Measurements from ENCODE around the gene ZNF100.
A peak's percentile ranks its signal among the peaks of the same experiment; 100 is the strongest.
"Not testable (repeated sequence)": the region's sequence is repeated elsewhere in the genome, so short reads cannot be mapped to it uniquely, and the experiment has no call there.

ZNF100 gene

DNA sequence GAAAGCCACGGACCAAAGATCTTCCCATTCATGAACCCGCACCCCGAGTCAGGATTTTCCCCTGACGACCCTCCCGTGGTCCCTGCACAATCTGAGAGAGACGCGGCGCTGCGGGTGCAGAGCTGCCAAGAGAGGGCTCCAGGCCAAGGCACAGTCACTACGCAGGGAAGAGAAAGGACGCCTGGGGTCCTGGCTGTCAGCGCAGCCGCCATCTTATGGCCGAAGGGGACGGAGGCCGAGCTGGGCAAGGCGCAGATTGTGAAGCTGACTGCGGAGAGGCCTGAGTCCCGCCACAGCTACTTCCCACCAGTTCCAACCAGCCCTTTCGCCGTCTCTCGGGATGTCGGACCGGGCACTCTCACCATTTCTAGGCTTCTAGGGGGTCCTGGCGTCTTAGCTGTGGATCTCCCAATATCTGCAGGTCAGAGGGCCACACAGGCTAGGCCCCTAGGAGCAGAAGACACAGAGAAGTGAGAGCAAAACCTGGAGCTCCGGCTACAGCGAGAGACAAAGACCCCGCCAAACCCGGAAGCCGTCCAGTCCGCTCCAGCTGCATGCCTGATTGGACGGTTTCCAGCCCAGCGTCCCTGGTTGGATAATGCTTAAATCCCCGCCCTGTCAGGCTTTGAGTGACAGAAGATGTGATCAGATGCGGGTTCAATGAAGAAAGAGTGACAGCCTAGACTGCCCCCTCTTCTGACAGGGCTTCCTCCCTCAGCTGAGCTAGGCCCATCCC is at the start of gene ZNF100:
Gene ZNF100, minus strand, starts transcription at position 515 of the 736 bp plus-strand sequence. Its CDS starts 150 bp downstream, at position 365.
- peak; percentile 72 to 75 for DNase-seq (ENCODE audit: low read depth in 2 of 2)

DNA sequence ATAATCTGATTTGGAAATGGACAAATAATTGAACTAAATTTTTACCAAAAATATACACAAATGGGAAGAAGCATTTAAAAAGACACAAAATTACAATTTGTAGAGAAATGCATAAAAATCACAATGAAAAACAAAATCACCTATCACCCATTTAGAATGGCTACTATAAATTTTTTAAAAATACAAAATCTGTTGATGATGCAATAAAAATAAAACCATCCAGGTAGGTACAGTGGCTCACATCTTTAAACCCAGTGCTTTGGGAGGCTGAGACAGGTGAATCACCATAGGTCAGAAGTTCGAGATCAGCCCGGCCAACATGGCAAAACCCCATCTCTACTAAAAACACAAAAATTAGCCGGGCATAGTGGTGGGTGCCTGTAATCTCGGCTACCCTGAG is 45.1 kb upstream of the ZNF100 start:
- DNase-seq (ENCODE audit: low read depth in 2 of 2) = no peak

DNA sequence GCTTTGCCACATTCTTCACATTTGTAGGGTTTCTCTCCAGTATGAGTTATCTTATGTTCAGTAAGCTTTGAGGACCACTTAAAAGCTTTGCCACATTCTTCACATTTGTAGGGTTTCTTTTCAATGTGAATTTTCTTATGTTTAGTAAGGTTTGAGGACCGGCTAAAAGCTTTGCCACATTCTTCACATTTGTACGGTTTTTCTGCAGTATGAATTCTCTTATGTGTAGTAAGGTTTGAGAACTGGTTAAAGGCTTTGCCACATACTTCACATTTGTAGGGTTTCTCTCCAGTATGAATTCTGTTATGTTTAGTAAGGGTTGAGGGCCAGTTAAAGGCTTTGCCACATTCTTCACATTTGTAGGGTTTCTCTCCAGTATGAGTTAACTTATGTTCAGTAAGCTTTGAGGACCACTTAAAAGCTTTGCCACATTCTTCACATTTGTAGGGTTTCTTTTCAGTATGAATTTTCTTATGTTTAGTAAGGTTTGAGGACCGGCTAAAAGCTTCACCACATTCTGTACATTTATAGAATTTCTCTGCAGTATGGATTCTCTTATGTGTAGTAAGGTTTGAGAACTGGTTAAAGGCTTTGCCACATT is 41.1 kb upstream of the ZNF100 start:
- not testable (repeated sequence) for DNase-seq (ENCODE audit: low read depth in 2 of 2)

DNA sequence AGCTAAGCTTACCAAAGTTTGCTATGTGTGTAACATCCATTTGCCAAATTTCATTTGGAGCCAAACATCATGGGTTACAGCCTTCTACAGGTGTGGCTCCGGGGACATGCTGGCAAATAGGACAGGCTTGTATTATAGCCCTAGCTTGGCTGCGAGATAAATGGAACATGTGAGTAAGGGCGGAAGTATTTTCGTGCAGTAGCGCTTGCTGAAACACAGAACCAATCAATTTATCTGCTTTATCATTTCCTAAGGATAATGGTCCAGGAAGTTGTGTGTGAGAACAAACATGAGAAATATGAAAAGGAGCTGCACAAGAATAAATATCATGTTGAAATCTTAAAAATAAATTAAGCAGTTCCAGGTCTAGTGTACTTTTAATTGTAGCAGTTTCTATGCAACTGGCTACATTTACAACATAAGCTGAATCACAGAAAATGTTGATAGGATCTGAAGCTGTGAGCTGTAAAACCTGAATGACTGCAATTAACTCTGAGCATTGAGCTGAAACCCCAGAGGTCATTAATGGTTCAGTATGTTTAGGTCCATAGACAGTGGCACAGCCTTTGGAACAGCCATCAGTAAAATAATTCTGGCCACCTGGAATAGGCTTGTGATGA is 22.2 kb upstream of the ZNF100 start:
- DNase-seq (ENCODE audit: low read depth in 2 of 2) = no peak

DNA sequence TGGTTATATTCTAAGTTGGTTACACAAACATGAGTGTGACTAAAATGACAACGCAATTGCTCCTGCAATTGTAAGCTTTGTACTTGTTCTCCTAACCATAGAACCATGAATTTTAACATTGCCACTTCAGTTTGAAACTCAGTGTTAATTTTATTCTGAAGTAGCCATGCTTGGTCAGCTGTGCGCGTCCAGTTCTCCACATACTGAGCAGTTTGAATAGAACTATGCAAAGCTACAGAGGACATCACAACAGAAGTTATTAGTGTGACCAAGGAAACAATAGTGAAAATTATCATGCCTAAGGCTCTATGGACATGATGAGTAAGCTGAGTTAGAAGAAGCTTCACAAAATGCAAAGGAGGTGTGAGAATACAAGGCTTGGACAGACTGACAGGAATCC is 19.6 kb upstream of the ZNF100 start:
- no peak for DNase-seq (ENCODE audit: low read depth in 2 of 2)

DNA sequence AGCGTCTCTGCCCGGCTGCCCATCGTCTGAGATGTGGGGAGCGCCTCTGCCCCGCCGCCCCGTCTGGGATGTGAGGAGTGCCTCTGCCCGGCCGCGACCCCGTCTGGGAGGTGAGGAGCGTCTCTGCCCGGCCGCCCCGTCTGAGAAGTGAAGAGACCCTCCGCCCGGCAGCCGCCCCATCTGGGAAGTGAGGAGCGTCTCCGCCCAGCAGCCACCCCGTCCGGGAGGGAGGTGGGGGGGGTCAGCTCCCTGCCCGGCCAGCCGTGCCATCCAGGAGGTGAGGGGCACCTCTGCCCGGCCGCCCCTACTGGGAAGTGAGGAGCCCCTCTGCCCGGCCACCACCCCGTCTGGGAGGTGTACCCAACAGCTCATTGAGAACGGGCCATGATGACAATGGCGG is 8.4 kb upstream of the ZNF100 start:
- DNase-seq (ENCODE audit: low read depth in 2 of 2) = not testable (repeated sequence)

DNA sequence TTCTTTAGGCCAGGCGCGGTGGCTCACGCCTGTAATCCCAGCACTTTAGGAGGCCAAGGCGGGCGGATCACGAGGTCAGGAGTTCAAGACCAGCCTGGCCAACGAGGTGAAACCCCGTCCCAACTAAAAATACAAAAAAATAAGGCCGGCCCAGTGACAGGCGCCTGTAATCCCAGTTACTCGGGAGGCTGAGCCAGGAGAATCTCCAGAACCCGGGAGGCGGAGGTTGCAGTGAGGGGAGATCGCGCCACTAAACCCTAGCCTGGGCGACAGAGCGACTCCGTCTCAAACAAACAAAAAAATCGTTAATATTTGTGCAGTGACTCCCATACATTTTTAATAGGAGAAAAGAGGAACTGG is 694 bp downstream of the ZNF100 start:
- not testable (repeated sequence) for DNase-seq (ENCODE audit: low read depth in 2 of 2)

DNA sequence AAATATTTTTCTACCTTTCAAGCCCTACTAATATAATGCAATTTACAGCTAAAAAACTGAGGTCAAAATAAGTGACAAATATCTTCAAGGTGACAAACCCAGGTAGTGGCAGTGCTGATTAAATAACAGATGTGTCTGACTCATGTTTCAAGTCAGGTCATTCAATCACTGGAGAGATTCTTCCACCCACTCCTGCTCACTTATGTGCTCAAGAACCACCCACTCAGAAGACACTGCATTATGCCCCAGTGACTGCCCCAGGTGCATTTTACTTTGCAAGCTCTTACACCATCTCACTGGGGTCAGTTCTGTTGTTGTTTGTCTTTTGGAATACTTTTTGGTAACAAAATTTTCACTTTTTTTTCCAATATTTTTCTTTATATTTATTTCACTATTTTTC is 2.2 kb downstream of the ZNF100 start:
- DNase-seq (ENCODE audit: low read depth in 2 of 2) = no peak

DNA sequence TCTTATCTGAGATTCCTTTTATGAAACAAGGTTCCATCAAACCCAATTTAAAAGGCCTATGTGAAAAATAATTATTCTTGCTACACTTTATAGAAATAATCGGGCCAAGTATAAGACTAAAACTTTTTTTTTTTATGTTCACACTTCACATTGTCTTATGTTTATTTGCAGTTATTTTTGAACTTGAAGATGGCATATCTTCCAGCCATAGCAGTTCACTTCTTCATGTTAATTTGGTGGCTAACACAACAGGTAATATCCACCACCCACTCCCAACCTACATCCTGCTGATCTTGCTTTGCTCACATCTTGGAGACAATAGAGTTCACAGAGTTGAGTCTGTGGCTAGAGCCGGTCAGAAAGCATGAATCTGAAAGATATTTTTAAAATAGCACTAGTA is 5.8 kb downstream of the ZNF100 start:
- not testable (repeated sequence) for DNase-seq (ENCODE audit: low read depth in 2 of 2)

DNA sequence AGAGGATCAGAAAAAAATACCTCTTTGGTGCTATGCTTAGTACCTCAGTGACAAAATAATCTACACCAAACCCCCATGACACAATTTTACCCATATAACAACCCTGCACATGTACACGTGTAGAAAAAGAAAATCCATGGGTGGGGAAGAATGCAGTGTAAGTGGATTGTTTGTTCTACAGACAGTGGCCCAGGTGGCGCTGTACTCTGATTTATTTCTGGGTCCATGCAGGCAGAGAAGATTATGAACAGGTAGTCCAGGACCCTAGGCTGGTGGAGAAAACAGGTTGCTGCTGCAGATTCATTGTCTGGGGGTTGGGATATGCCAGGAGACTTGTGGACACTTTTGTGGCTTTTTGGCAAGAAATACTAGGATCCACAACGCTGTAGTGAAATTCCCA is 9.1 kb downstream of the ZNF100 start:
- no peak for DNase-seq (ENCODE audit: low read depth in 2 of 2)

DNA sequence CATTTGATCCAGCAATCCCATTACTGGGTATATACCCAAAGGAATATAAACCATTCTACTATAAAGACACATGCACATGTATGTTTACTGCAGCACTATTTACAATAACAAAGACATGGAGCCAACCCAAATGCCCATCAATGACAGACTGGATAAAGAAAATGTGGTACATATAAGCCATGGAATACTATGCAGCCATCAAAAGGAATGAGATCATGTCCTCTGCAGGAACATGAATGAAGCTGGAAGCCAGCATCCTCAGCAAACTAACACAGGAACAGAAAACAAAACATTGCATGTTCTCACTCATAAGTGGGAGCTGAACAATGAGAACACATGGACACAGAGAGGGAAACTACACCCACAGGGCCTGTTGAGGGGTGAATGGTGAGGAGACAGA is 11.8 kb downstream of the ZNF100 start:
- DNase-seq (ENCODE audit: low read depth in 2 of 2) = not testable (repeated sequence)

DNA sequence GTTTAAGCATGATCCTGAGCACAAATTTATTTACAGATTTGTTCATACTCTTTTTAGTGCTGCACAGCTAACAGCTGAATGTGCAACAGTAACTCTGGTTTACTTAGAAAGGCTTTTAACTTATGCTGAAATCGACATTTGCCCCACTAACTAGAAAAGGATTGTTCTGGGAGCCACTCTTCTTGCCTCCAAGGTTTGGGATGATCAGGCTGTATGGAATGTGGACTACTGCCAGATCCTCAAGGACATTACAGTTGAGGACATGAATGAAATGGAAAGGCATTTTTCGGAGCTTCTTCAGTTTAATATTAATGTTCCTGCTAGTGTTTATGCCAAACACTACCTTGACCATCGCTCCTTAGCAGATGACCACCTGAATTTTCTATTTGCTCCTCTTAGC is 16.0 kb downstream of the ZNF100 start:
- DNase-seq (ENCODE audit: low read depth in 2 of 2) = no peak

DNA sequence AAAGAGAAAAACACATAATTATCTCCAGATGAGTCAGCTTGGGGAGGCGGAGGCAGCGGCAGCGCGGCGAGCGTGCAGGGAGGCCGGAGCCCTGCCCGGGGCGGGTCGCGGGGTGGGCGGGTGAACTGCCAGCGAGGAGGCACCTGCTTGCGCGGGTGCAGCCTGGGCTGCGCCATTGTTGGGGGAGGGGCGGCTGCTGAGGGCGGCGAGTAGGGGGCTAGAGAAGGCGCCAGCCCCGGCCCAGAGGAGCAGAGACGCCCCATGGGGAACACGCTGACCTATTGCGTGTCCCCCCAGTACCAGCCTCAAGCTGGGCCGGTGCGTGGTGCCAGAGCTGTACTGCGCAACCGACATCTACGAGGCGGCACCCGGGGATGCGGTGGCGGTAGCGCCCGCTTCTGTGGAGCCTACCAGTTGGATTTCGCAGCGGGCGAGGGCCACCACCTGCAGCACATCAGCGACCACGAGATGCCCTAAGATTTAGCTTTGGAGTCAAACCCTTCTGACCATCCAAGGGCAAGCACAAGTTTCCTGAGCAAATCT is 16.7 kb downstream of the ZNF100 start:
- DNase-seq (ENCODE audit: low read depth in 2 of 2) = no peak

DNA sequence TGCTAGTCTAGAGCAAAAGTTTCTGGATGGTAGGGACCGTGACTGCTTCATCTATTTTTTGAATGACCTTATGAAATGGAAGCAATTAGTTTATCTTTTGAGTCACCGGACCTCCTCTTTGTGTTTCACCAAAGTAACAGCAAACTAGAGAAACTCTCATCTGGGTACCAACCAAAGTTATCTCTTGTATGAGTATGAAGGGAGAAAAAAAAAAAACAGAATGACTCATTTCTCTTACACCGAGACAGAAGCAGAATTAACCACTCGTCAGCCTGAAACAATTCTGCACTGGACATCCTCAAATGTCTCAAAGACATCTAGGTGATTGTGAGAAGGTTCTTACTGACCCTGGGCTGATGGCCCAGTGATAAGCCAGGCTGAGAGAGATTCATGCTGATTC is 18.3 kb downstream of the ZNF100 start:
- no peak for DNase-seq (ENCODE audit: low read depth in 2 of 2)

DNA sequence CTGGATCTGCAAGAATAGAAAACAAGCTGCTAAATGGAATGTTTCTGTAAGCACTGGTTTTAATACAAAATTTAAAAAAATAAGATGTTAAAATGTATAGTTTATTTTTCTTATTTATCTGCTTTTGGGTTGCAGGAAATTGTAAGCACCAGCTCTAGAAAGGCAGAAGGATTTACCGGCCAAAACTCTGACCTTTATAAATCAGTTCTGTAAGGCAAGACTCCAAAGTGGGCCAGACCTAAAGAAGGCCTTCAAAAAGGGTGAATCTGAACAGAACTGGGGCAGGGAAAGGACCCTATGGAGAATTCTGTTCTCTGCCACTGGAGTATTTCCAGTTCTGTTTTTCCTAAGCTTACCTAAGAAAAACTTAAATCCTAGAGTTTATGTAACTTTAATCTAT is 19.3 kb downstream of the ZNF100 start:
- DNase-seq (ENCODE audit: low read depth in 2 of 2) = no peak

DNA sequence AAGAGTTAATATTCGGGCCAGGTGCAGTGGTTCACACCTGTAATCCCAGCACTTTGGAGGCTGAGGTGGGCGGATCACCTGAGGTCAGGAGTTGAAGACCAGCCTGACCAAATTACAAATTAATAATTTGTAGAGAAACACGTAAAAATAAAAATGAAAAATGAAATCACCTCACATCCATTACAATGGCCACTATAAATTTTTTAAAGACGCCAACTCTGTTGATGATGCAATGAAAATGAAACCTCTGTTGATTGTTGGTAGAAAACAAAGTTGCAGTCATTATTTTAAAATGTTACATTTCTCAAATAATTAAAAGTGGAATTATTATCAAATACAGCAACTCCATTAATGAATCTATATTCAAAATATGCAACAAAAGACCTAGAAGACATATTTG is 26.8 kb downstream of the ZNF100 start:
- no peak for DNase-seq (ENCODE audit: low read depth in 2 of 2)

DNA sequence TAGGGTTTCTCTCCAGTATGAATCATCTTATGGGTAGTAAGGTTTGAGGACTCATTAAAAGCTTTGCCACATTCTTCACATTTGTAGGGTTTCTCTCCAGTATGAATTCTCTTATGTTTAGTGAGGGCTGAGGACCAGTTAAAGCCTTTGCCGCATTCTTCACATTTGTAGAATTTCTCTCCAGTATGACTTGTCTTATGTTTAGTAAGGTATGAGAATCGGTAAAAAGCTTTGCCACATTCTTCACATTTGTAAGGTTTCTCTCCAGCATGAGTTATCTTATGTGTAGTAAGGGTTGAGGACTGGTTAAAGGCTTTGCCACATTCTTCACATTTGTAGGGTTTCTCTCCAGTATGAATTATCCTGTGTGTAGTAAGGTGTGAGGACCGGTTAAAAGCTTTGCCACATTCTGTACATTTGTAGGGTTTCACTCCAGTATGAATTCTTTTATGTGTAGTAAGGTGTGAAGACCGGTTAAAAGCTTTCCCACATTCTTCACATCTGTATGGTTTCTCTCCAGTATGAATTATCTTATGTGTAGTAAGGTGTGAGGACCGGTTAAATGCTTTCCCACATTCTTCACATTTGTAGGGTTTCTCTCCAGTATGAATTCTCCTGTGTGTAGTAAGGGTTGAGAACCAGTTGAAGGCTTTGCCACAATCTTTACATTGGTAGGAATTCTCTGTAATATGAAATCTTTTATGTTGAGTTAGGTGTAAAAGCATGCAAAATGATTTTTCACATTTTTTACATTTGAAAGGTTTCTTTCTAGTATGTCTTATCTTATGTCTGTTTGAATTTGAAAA is 40.2 kb downstream of the ZNF100 start:
- not testable (repeated sequence) for DNase-seq (ENCODE audit: low read depth in 2 of 2)

DNA sequence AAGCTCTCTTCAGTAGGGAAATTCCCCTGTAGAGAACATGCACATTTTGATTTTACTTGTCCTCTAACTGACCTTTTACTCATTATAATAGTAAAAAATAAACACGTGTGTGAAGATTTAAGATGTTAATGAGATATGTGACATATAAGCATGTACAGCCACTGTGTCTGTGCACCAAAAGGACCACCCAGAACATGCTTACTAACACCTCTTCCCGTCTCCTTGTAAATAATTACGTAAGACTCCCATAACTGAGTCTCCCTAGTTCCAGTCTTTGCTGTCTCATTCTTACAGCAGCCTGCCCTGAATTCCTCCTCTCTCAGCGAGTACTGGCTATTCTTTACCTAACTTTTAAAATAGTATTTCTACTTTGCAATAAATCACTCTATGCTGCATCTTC is 53.6 kb downstream of the ZNF100 start:
- no peak for DNase-seq (ENCODE audit: low read depth in 2 of 2)

DNA sequence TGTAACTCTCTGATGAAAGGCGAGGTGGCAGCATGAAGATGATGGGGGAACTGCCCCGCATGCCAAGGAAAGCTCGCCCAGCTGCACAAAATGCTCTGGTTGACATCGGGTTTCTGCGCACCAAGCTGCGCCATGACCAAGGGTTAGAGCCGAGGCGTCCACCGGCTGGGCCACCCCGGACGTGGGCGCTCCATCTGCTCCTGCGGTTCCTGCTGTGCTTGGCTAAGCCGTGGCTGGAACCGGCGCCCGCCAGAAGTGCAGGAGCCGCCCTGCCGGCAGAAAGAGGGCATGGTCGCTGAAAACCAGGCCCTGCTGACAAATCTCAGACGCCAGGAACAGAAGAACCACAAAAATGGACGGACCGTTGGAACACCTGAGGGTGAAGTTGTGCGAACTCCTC is 57.9 kb downstream of the ZNF100 start:
- no peak for DNase-seq (ENCODE audit: low read depth in 2 of 2)

DNA sequence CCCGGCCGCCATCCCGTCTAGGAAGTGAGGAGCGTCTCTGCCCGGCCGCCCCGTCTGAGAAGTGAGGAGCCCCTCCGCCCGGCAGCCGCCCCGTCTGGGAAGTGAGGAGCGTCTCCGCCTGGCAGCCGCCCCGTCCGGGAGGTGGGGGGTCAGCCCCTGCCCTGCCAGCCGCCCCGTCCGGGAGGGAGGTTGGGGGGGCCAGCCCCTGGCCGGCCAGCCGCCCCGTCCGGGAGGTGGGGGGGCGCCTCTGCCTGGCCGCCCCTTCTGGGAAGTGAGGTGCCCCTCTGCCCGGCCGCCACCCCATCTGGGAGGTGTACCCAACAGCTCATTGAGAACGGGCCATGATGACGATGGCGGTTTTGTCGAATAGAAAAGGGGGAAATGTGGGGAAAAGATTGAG is 59.5 kb downstream of the ZNF100 start:
- not testable (repeated sequence) for DNase-seq (ENCODE audit: low read depth in 2 of 2)

DNA sequence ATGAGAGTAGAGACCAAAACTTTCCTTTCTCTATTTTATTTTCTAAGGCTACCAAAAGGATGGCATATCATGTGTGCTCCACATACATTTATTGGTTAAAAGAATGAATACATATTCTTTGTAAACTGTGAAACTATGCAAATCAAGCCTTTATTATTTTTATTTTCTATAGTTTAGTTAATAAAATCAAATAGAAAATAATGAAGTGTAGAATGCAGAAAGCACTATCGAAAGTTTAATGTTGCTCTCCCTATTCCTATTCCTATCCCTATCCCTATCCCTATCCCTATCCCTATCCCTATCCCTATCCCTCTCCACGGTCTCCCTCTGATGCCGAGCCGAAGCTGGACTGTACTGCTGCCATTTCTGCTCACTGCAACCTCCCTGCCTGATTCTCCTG is 60.3 kb downstream of the ZNF100 start:
- no peak for DNase-seq (ENCODE audit: low read depth in 2 of 2)

DNA sequence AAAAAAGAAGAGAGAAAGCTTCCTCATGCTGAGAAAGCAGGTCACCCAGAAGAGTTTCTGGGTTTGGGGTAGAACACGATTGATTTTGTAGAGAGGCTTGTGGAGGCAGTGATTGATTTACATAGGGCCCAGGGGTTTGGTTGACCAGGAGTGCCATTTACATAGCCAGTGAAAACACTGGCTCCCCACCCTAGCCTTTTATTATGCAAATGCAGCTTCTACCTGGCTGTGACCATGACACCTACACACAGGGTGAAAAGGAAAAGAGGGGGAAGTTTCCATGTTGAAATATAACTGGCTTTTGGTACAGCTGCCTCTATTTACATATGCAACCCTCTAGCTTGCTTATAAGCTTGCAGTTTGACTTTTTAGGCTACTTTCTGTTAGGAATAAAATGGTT is 62.0 kb downstream of the ZNF100 start:
- no peak for DNase-seq (ENCODE audit: low read depth in 2 of 2)

Data from stimulated activated CD4-positive, alpha-beta T cell treated with anti-CD3 and anti-CD28 coated beads, Interleukin-1b, Interleukin-23, amount 100 ng/mL, for 4 hours (primary cell).